Esophagus squamous epithelium (tissue), 4 donors: ENCODE results near the gene TPSAB1.

Source experiments
- CTCF ChIP-seq, 6 experiments: fragments of 450-650 bp in 4 of 6; fragments of 200-600 bp in 2 of 6; sonication (generic) in 2 of 6; IDR thresholded peaks; one replicate each; pipeline ENCODE4 v1.5.1; 2016 to 2019; ENCODE audit warnings: antibody characterized with exemption in 6 of 6, mild to moderate bottlenecking in 4 of 6, moderate library complexity in 4 of 6
- POLR2A ChIP-seq, 4 donors: fragments of 450-650 bp; IDR thresholded peaks; one replicate each; pipeline ENCODE4 v1.6.1; 2017; ENCODE audit warnings: antibody characterized with exemption in 4 of 4, mild to moderate bottlenecking in 4 of 4, moderate library complexity in 3 of 4

DNA sequence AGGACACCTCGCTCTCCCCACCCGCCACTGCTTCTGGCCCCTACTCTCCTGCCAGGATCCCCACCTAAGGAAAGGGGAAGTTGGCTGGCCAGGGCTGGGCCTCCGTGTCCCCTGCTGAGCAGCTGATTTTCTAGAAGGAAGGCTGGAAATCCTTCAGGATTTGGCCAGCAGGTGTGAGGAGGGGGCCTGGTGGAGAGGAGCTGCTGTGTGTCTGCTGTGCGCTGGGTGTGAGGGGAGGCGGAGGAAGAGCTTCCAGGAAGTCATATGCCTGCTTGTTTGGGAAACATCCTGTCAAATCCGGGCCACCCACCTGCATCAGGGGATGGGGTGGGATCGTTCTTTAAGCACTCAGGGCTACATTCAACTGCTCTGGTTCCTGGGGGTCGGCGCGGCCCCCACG lies 44.0 kb upstream of the TPSAB1 start:
- TF ChIP-seq POLR2A (IDR thresholded peaks at IDR 0.05) (no peak), CTCF (IDR thresholded peaks at IDR 0.05) (no peak)
